Keratinocyte (primary cell): Measurements from ENCODE around the gene PRR19.

ENCODE experiments used
- CTCF ChIP-seq, 3 experiments: IDR thresholded peaks in 1 of 3; conservative IDR thresholded peaks in 1 of 3; optimal IDR thresholded peaks in 1 of 3; 2 replicates in 2 of 3; 3 replicates in 1 of 3; pipeline versions ENCODE3 to v1.5.1; 2011; ENCODE audit warnings: low read length in 3 of 3, mild to moderate bottlenecking in 3 of 3, moderate library complexity in 2 of 3, control low read depth in 1 of 3, inconsistent platforms in 1 of 3; ENCODE audit not compliant: insufficient read depth in 2 of 3; ENCODE audit errors: extremely low read depth in 1 of 3
- EZH2 ChIP-seq: IDR thresholded peaks from one replicate; pipeline ENCODE4 v1.6.1; 2012; ENCODE audit warnings: inconsistent platforms, mild to moderate bottlenecking, low read length, moderate library complexity

- no peak for TF ChIP-seq CTCF (optimal IDR thresholded peaks at IDR 0.05 in 1 of 3, IDR thresholded peaks at IDR 0.05 in 1 of 3, conservative IDR thresholded peaks at IDR 0.05 in 1 of 3; ENCODE audit: extremely low read depth in 1 of 3, insufficient read depth in 2 of 3, low read length in 3 of 3)
- TF ChIP-seq EZH2 = no peak
These were observed 45.9 kb upstream of the PRR19 start for GRCh38 chr19:42255766-42256745.
